ENCODE data around the gene TGIF1. TPM values are rescaled to one million over a fixed set of nuclear protein-coding genes. Genes with fewer than 3 reads are reported as not detected.
"Not testable (repeated sequence)": the region's sequence is repeated elsewhere in the genome, so short reads cannot be mapped to it uniquely, and the experiment has no call there.

Gene TGIF1
- total RNA-seq, 2 experiments from 2014 or later, result 8.2 to 8.7 TPM

DNA sequence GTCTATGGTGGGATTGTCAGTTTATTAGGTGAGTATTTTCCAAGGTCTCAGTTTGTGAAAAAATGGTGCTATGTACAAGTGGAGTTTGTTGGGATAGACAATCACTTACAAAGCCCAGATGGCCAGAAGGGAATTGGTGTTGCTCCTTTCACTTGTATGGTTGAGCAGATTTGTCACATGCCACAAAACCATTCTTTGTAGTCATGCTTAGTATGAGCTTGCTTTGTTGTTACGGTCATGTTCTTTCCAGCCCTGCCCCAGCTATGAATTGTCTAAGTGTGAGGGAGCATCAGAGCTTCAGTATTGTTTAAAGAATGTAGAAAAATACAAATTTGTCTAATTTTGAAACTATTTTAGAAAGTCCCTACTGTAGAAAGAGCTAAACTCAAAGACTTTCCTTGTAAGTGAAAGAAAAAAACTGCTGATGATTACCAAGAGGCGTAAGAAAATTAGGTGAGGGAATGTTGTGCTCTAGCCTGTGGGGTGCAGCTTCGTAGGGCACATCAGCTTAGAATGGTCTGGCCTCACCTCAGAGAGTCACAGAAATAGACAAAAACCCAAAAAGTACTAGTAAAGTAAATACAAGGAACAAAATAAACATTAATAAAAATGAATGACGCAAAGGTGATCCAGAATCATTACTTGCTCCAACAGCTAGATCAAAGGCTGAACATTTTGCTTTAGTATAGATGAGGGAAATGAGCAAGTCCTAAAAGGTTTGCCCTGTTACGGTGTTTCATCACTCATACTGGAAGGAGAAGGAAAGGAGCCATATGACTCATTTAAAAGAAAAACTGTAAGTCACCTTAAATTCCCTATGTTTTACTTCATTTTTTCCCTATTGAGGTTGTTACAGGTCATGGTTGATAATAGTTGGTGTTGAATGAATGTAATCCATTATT, 9.2 kb downstream of the TGIF1 start:
- DNase-seq (no peak), ATAC-seq (no peak)
- H3K27me3 Mint-ChIP-seq (ENCODE audit: low read depth), result no peaks in the 10 kb centered on the region
- H3K9me3 Mint-ChIP-seq (ENCODE audit: insufficient read depth), result no peaks in the 10 kb centered on the region
- H3K27ac Mint-ChIP-seq, result peak overlapping the region; percentile 56
- POLR2A ChIA-PET, result interaction anchor here (1.2 to 1.9 kb wide), 4 partner anchors 7 to 211 kb away, joined by 3 to 5 read pairs (median 4); no protein-coding TSS in a partner anchor
- H3K4me3 Mint-ChIP-seq, result peak overlapping the region; percentile 14
- peaks cover 32% of the 10 kb centered on the region for H3K4me1 Mint-ChIP-seq (ENCODE audit: low read depth)
- CTCF ChIA-PET, result interaction anchor here (0.7 to 8.5 kb wide), 11 partner anchors 11 to 207 kb away, joined by 3 to 126 read pairs (median 5); no protein-coding TSS in a partner anchor
- peaks cover 33% of the 10 kb centered on the region for H3K36me3 Mint-ChIP-seq (ENCODE audit: low read depth)

- H3K27ac Mint-ChIP-seq, result no peak overlapping the region
- POLR2A ChIA-PET, result interaction anchor here (0.6 to 1.9 kb wide), 2 partner anchors 9 to 200 kb away, joined by 3 to 5 read pairs; no protein-coding TSS in a partner anchor
- no peak for ATAC-seq
- H3K4me1 Mint-ChIP-seq (ENCODE audit: low read depth), result peaks cover 24% of the 10 kb centered on the region
- no peaks in the 10 kb centered on the region for H3K9me3 Mint-ChIP-seq (ENCODE audit: insufficient read depth)
- H3K36me3 Mint-ChIP-seq (ENCODE audit: low read depth), result peaks cover 33% of the 10 kb centered on the region
- no peaks in the 10 kb centered on the region for H3K27me3 Mint-ChIP-seq (ENCODE audit: low read depth)
- CTCF ChIA-PET, result interaction anchor here (1.1 to 8.5 kb wide), 6 partner anchors 7 to 205 kb away, joined by 4 to 126 read pairs (median 8); no protein-coding TSS in a partner anchor
- DNase-seq, result no peak
- no peak overlapping the region for H3K4me3 Mint-ChIP-seq
Observed at GRCh38 chr18:3460823-3461398, 10.9 kb downstream of the TGIF1 start.

- Mint-ChIP-seq H3K27me3 (ENCODE audit: low read depth) (no peaks in the 10 kb centered on the region), H3K4me1 (ENCODE audit: low read depth) (peaks cover 27% of the 10 kb centered on the region)
Observed at GRCh38 chr18:3461704-3462103, 11.7 kb downstream of the TGIF1 start.

GRCh38 chr18:3463051-3463450, 13.1 kb downstream of the TGIF1 start:
- ChIA-PET CTCF (interaction anchor here (0.6 to 3.6 kb wide), 5 partner anchors 9 to 873 kb away, joined by 3 to 19 read pairs (median 9); no protein-coding TSS in a partner anchor), POLR2A (interaction anchor here (0.6 to 1.2 kb wide), 2 partner anchors 15 to 168 kb away, joined by 3 read pairs; no protein-coding TSS in a partner anchor)
- ATAC-seq (no peak), DNase-seq (no peak)
- H3K9me3 Mint-ChIP-seq (ENCODE audit: insufficient read depth), result no peaks in the 10 kb centered on the region
- peaks cover 25% of the 10 kb centered on the region for H3K4me1 Mint-ChIP-seq (ENCODE audit: low read depth)
- H3K27me3 Mint-ChIP-seq (ENCODE audit: low read depth), result no peaks in the 10 kb centered on the region
- H3K36me3 Mint-ChIP-seq (ENCODE audit: low read depth), result peaks cover 19% of the 10 kb centered on the region
- H3K27ac Mint-ChIP-seq, result no peak overlapping the region
- no peak overlapping the region for H3K4me3 Mint-ChIP-seq

More at GRCh38 chr18:3461704-3462103, 11.7 kb downstream of the TGIF1 start:
- Mint-ChIP-seq H3K9me3 (ENCODE audit: insufficient read depth) (no peaks in the 10 kb centered on the region), H3K4me3 (no peak overlapping the region), H3K36me3 (ENCODE audit: low read depth) (peaks cover 30% of the 10 kb centered on the region), H3K27ac (no peak overlapping the region)
- POLR2A ChIA-PET, result no interaction called here
- DNase-seq (no peak), ATAC-seq (no peak)
- CTCF ChIA-PET, result interaction anchor here (1.7 to 3.6 kb wide), 4 partner anchors 8 to 205 kb away, joined by 8 to 19 read pairs (median 9); no protein-coding TSS in a partner anchor

DNA sequence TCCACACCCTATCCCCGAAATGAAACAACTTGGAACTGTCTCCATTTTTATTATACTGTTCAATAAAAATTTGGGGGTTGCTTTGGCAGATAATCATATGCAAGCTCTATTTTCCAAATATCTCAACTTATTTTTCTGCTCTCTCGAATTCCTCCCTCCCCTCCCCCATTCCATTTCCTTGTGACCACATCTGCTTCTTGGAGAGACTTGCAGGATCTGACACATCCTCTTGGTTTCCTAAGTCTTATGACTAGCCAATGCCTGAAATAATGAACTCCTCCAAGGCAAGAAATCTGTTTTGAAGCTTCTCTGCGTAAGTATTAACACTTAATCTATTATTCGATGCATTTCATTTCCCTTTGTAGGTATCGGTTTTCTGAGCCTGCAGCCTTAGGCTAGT, 16.1 kb downstream of the TGIF1 start:
- H3K36me3 Mint-ChIP-seq (ENCODE audit: low read depth), result peaks cover 6% of the 10 kb centered on the region
- ChIA-PET POLR2A (interaction anchor here (0.9 kb wide), 1 partner anchor 19 kb away, joined by 3 read pairs; no protein-coding TSS in a partner anchor), CTCF (interaction anchor here (0.8 to 3.3 kb wide), 7 partner anchors 9 to 200 kb away, joined by 3 to 23 read pairs (median 7); no protein-coding TSS in a partner anchor)
- H3K27me3 Mint-ChIP-seq (ENCODE audit: low read depth), result no peaks in the 10 kb centered on the region
- no peak overlapping the region for H3K27ac Mint-ChIP-seq
- no peak overlapping the region for H3K4me3 Mint-ChIP-seq
- DNase-seq, result no peak
- peaks cover 10% of the 10 kb centered on the region for H3K4me1 Mint-ChIP-seq (ENCODE audit: low read depth)
- no peaks in the 10 kb centered on the region for H3K9me3 Mint-ChIP-seq (ENCODE audit: insufficient read depth)
- ATAC-seq, result no peak

DNA sequence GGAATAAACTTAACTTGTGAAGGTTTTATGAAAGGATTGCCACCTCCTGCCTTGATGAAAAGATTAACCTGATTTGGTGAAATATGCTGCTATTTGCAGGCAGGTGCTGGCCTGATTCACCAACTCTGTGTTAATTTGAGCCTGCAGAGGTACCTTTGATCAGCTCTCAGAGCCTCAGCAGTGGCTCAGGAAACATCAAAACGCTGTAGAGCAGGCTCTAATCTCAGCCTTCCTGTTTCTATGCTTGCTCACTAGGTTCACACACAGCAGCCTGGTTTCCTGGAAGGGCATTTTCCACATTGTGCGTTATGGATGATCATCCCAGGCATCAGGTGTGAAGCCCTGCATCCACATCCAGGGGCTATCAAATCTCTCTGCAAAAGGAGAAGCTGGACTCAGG, 16.9 kb downstream of the TGIF1 start:
- POLR2A ChIA-PET, result interaction anchor here (0.9 kb wide), 1 partner anchor 19 kb away, joined by 3 read pairs; no protein-coding TSS in a partner anchor
- DNase-seq (peak; percentile 19), ATAC-seq (no peak)
- H3K27me3 Mint-ChIP-seq (ENCODE audit: low read depth), result no peaks in the 10 kb centered on the region
- H3K4me3 Mint-ChIP-seq, result no peak overlapping the region
- CTCF ChIA-PET, result interaction anchor here (1.2 to 3.3 kb wide), 6 partner anchors 12 to 304 kb away, joined by 3 to 23 read pairs (median 8); no protein-coding TSS in a partner anchor
- peaks cover 10% of the 10 kb centered on the region for H3K4me1 Mint-ChIP-seq (ENCODE audit: low read depth)
- H3K9me3 Mint-ChIP-seq (ENCODE audit: insufficient read depth), result no peaks in the 10 kb centered on the region
- H3K27ac Mint-ChIP-seq, result no peak overlapping the region
- H3K36me3 Mint-ChIP-seq (ENCODE audit: low read depth), result peaks cover 3% of the 10 kb centered on the region

- ATAC-seq (no peak), DNase-seq (peak; percentile 14)
- Mint-ChIP-seq H3K27me3 (ENCODE audit: low read depth) (no peaks in the 10 kb centered on the region), H3K27ac (no peak overlapping the region), H3K9me3 (ENCODE audit: insufficient read depth) (no peaks in the 10 kb centered on the region), H3K36me3 (ENCODE audit: low read depth) (no peaks in the 10 kb centered on the region), H3K4me1 (ENCODE audit: low read depth) (peaks cover 14% of the 10 kb centered on the region), H3K4me3 (no peak overlapping the region)
- CTCF ChIA-PET, result interaction anchor here (1.2 kb wide), 1 partner anchor 198 kb away, joined by 3 read pairs; no protein-coding TSS in a partner anchor
- POLR2A ChIA-PET, result interaction anchor here (0.6 kb wide), 1 partner anchor 128 kb away, joined by 4 read pairs; no protein-coding TSS in a partner anchor
Observed at GRCh38 chr18:3468066-3468705, 18.2 kb downstream of the TGIF1 start.

DNA sequence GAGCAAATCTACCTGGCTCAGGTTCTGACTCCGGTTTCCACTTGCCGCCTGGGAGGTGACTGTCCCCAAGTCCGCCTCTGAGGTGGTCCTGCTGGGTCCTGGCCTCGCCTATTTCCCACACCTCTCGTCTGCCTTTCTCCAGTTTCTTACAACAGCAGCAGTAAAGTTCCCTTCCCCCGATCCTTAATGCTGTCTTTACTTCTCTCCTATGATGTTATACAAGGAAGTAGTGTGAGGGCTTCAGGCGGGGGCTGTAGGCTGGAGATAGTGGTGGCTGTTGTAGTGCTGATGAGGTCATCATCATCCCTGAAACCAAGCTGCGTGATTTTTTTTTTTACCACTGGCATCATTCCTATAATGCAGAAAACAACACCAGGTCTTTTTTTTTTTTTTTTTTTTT, 18.9 kb downstream of the TGIF1 start:
- Mint-ChIP-seq H3K4me1 (ENCODE audit: low read depth) (peaks cover 19% of the 10 kb centered on the region), H3K36me3 (ENCODE audit: low read depth) (no peaks in the 10 kb centered on the region), H3K4me3 (no peak overlapping the region), H3K27ac (no peak overlapping the region), H3K9me3 (ENCODE audit: insufficient read depth) (no peaks in the 10 kb centered on the region), H3K27me3 (ENCODE audit: low read depth) (no peaks in the 10 kb centered on the region)
- ChIA-PET POLR2A (interaction anchor here (0.6 kb wide), 1 partner anchor 127 kb away, joined by 4 read pairs; no protein-coding TSS in a partner anchor), CTCF (interaction anchor here (1.2 kb wide), 1 partner anchor 197 kb away, joined by 3 read pairs; no protein-coding TSS in a partner anchor)
- ATAC-seq (no peak), DNase-seq (no peak)

- DNase-seq (no peak), ATAC-seq (no peak)
- H3K9me3 Mint-ChIP-seq (ENCODE audit: insufficient read depth), result no peaks in the 10 kb centered on the region
- POLR2A ChIA-PET, result interaction anchor here (0.6 kb wide), 1 partner anchor 195 kb away, joined by 3 read pairs; no protein-coding TSS in a partner anchor
- CTCF ChIA-PET, result interaction anchor here (0.6 to 4.3 kb wide), 5 partner anchors 11 to 195 kb away, joined by 3 to 16 read pairs (median 4); no protein-coding TSS in a partner anchor
- peaks cover 20% of the 10 kb centered on the region for H3K4me1 Mint-ChIP-seq (ENCODE audit: low read depth)
- H3K4me3 Mint-ChIP-seq, result no peak overlapping the region
- H3K27ac Mint-ChIP-seq, result no peak overlapping the region
- no peaks in the 10 kb centered on the region for H3K27me3 Mint-ChIP-seq (ENCODE audit: low read depth)
- H3K36me3 Mint-ChIP-seq (ENCODE audit: low read depth), result no peaks in the 10 kb centered on the region
Observed at GRCh38 chr18:3471141-3471648, 21.2 kb downstream of the TGIF1 start.

DNA sequence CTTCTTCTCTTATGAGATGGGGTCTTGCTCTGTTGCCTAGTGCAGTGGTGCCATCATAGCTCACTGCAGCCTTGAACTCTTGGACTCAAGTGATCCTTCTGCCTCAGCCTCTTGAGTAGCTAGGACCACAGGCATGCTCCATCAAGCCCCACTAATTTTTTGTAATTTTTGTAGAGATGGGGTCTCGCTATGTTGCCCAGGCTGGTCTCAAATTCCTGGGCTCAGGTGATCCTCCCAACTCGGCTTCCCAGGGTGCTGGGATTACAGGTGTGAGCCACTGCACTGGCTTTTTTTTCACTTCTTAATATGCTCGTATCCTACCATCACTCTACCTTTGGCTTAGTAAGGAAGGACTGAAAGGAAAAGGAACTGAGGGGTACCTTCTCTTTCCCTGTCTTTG, 22.1 kb downstream of the TGIF1 start:
- POLR2A ChIA-PET; H3K4me3 Mint-ChIP-seq; DNase-seq; H3K27ac Mint-ChIP-seq; H3K36me3 Mint-ChIP-seq (ENCODE audit: low read depth); ATAC-seq; H3K9me3 Mint-ChIP-seq (ENCODE audit: insufficient read depth); H3K27me3 Mint-ChIP-seq (ENCODE audit: low read depth): not testable (repeated sequence)
- peaks cover 12% of the 10 kb centered on the region for H3K4me1 Mint-ChIP-seq (ENCODE audit: low read depth)
- CTCF ChIA-PET, result interaction anchor here (1.4 to 4.3 kb wide), 2 partner anchors 17 to 113 kb away, joined by 3 to 16 read pairs; no protein-coding TSS in a partner anchor

All from activated CD8-positive, alpha-beta T cell treated with anti-CD3 and anti-CD28 coated beads, Interleukin-2, amount 10 ng/mL, durations not matched to agents 7 days and 5 days (primary cell).